T-cell (primary cell): ENCODE data around the gene SNN. TPM values are rescaled to one million over a fixed set of nuclear protein-coding genes. Genes with fewer than 3 reads are reported as not detected.

Experiments used
- ATAC-seq, 4 experiments: fragments of 200-7000 bp in 3 of 4; fragments of 150-1000 bp in 1 of 4; cut with Tn5 transposase; replicated peaks in 1 of 4; 1 replicate in 3 of 4; 2 replicates in 1 of 4; pipeline ENCODE4 v1.10.0; 2021; ENCODE audit warnings: moderate library complexity in 3 of 4, mild to moderate bottlenecking in 2 of 4, moderate number of reproducible peaks in 1 of 4
- CTCF ChIA-PET, 2 donors: fragments of 300-600 bp; sonication (Branson Sonifier 250); formaldehyde crosslinking; loops; one replicate each; lab custom pipeline; 2022; ENCODE audit warnings: antibody characterized with exemption in 2 of 2; lab: Charles Lee
- POLR2A ChIA-PET, 2 donors: fragments of 300-600 bp; sonication (Branson Sonifier 250); formaldehyde crosslinking; loops; one replicate each; lab custom pipeline; 2022; ENCODE audit warnings: antibody characterized with exemption in 2 of 2; lab: Charles Lee
- DNase-seq, 35 experiments: peaks; one replicate each; pipeline versions ENCODE4 v3.0.0 to v3.0.0-alpha.2; 2013 to 2023
- H3K27ac ChIP-seq: one replicate; pipeline ENCODE4 v1.5.1; 2013; ENCODE audit warnings: low read length
- H3K27me3 ChIP-seq, 2 experiments: replicated peaks in 1 of 2; 1 replicate in 1 of 2; 2 replicates in 1 of 2; pipeline versions ENCODE4 v1.6.1 to v1.7.0; 2013; ENCODE audit warnings: low read length in 1 of 2, mixed read lengths in 1 of 2; ENCODE audit not compliant: control insufficient read depth in 2 of 2, insufficient read depth in 2 of 2; ENCODE audit errors: extremely low read depth in 1 of 2
- H3K36me3 ChIP-seq, 2 donors: 1 replicate in 1 of 2; 2 replicates in 1 of 2; pipeline versions ENCODE4 v1.6.1 to v1.7.0; 2013; ENCODE audit warnings: low read length in 1 of 2; ENCODE audit not compliant: control insufficient read depth in 2 of 2, insufficient read depth in 1 of 2; ENCODE audit errors: extremely low read depth in 1 of 2
- H3K4me1 ChIP-seq, 2 experiments: 1 replicate in 1 of 2; 2 replicates in 1 of 2; pipeline versions ENCODE4 v1.6.1 to v1.7.0; 2013; ENCODE audit warnings: low read length in 2 of 2, mixed read lengths in 1 of 2; ENCODE audit not compliant: insufficient read depth in 2 of 2, control insufficient read depth in 1 of 2; ENCODE audit errors: extremely low read depth in 1 of 2
- H3K4me3 ChIP-seq, 2 donors: 1 replicate in 1 of 2; 2 replicates in 1 of 2; pipeline versions ENCODE4 v1.5.1 to v1.7.0; 2013; ENCODE audit warnings: mild to moderate bottlenecking in 2 of 2, low read length in 1 of 2, moderate library complexity in 1 of 2; ENCODE audit not compliant: control insufficient read depth in 1 of 2; ENCODE audit errors: extremely low read depth in 1 of 2
- H3K9me3 ChIP-seq: 2 replicates; pipeline ENCODE4 v1.7.0; 2013
- H3K27ac Mint-ChIP-seq, 2 donors: one replicate each; pipeline ENCODE4 v1.8.0; 2020 to 2021; ENCODE audit warnings: mild to moderate bottlenecking in 2 of 2, mixed read lengths in 2 of 2
- H3K27me3 Mint-ChIP-seq, 2 donors: one replicate each; pipeline ENCODE4 v1.8.0; 2021 to 2022; ENCODE audit warnings: mixed read lengths in 2 of 2
- H3K36me3 Mint-ChIP-seq: one replicate; pipeline ENCODE4 v1.8.0; 2021; ENCODE audit warnings: mixed read lengths
- H3K4me1 Mint-ChIP-seq, 3 donors: one replicate each; pipeline ENCODE4 v1.8.0; 2020 to 2022; ENCODE audit warnings: mixed read lengths in 3 of 3, mild to moderate bottlenecking in 1 of 3
- H3K4me3 Mint-ChIP-seq, 3 donors: one replicate each; pipeline ENCODE4 v1.8.0; 2020 to 2022; ENCODE audit warnings: mild to moderate bottlenecking in 3 of 3, mixed read lengths in 3 of 3, moderate library complexity in 3 of 3
- H3K9me3 Mint-ChIP-seq, 3 donors: one replicate each; pipeline ENCODE4 v1.8.0; 2020 to 2022; ENCODE audit warnings: mixed read lengths in 3 of 3
- WGBS: methylation state at CpG from one replicate; pipeline ENCODE4 v1.1.5; 2013; ENCODE audit warnings: missing lambda C conversion rate; ENCODE audit not compliant: insufficient coverage; 5-methylcytosine and 5-hydroxymethylcytosine counted together
- total RNA-seq, 35 experiments: library from RNA in 6 of 35; stranded (reverse) in 6 of 35; fragments of 120-200 nt in 1 of 35; gene quantifications; one replicate each; pipeline versions ENCODE4 v1.2.1 to v1.2.4 and lab custom pipeline; 2013 to 2026

Gene SNN
- total RNA-seq, 5 donors from 2014 or later (not counting 1 experiment from before 2014, with no cell fraction given): 17.4 to 56.2 (median 22.7) TPM

GRCh38 chr16:11691771-11692170 lies 23.5 kb downstream of the SNN start:
- H3K4me1 ChIP-seq: peaks cover 6 to 7% of the 10 kb centered on the region in 2 experiments
- Mint-ChIP-seq H3K27me3 (no peaks in the 10 kb centered on the region), H3K9me3 (no peaks in the 10 kb centered on the region), H3K4me3 (no peak overlapping the region), H3K4me1 (peaks cover 26 to 46% (median 31%) of the 10 kb centered on the region in 3 donors), H3K36me3 (peaks cover 62% of the 10 kb centered on the region), H3K27ac (no peak overlapping the region)
- ChIA-PET CTCF (interaction anchor here (0.6 to 1.4 kb wide), 3 partner anchors 13 to 138 kb away, joined by 3 to 9 read pairs (median 3); no protein-coding TSS in a partner anchor), POLR2A (interaction anchor here in 1 of 2 donors (0.7 kb wide), 1 partner anchor 12 kb away, joined by 3 read pairs; no protein-coding TSS in a partner anchor)
- 100% methylated on average over 10 of the region's 15 CpGs for WGBS
- no peak overlapping the region for H3K4me3 ChIP-seq
- ATAC-seq: no peak
- no peak overlapping the region for H3K27ac ChIP-seq
- H3K27me3 ChIP-seq: no peaks in the 10 kb centered on the region
- no peak for DNase-seq
- H3K36me3 ChIP-seq: peaks cover 13 to 64% of the 10 kb centered on the region in 2 donors
- no peaks in the 10 kb centered on the region for H3K9me3 ChIP-seq

- Histone ChIP-seq H3K4me1 (peaks cover 7 to 9% of the 10 kb centered on the region in 2 experiments), H3K36me3 (peaks cover 13 to 64% of the 10 kb centered on the region in 2 donors)
These were observed 23.9 kb downstream of the SNN start for GRCh38 chr16:11692171-11692570.

GRCh38 chr16:11692651-11693050 lies 24.4 kb downstream of the SNN start:
- 90% methylated on average over 4 of the region's 6 CpGs for WGBS
- H3K27me3 Mint-ChIP-seq: no peaks in the 10 kb centered on the region
- H3K9me3 Mint-ChIP-seq: no peaks in the 10 kb centered on the region
- H3K36me3 Mint-ChIP-seq: peaks cover 60% of the 10 kb centered on the region
- Histone ChIP-seq H3K27me3 (no peaks in the 10 kb centered on the region), H3K36me3 (peaks cover 18 to 64% of the 10 kb centered on the region in 2 donors), H3K27ac (no peak overlapping the region), H3K4me3 (no peak overlapping the region), H3K4me1 (peaks cover 7 to 14% of the 10 kb centered on the region in 2 experiments), H3K9me3 (no peaks in the 10 kb centered on the region)
- POLR2A ChIA-PET: interaction anchor here in 1 of 2 donors (0.6 kb wide), 1 partner anchor 314 kb away, joined by 3 read pairs; no protein-coding TSS in a partner anchor
- CTCF ChIA-PET: no interaction called here
- peak overlapping the region in 1 of 2 donors; percentile 31 for H3K27ac Mint-ChIP-seq
- ATAC-seq: no peak
- peaks cover 28 to 48% (median 29%) of the 10 kb centered on the region in 3 donors for H3K4me1 Mint-ChIP-seq
- no peak overlapping the region for H3K4me3 Mint-ChIP-seq
- no peak for DNase-seq

More at GRCh38 chr16:11692171-11692570, 23.9 kb downstream of the SNN start:
- 97% methylated on average over 6 of the region's 8 CpGs for WGBS
- Mint-ChIP-seq H3K9me3 (no peaks in the 10 kb centered on the region), H3K36me3 (peaks cover 63% of the 10 kb centered on the region), H3K4me3 (no peak overlapping the region), H3K27me3 (no peaks in the 10 kb centered on the region), H3K4me1 (peaks cover 28 to 49% (median 31%) of the 10 kb centered on the region in 3 donors), H3K27ac (no peak overlapping the region)
- ATAC-seq (no peak), DNase-seq (no peak)
- no peak overlapping the region for H3K4me3 ChIP-seq
- no peaks in the 10 kb centered on the region for H3K9me3 ChIP-seq
- H3K27ac ChIP-seq: no peak overlapping the region
- CTCF ChIA-PET: no interaction called here
- H3K27me3 ChIP-seq: no peaks in the 10 kb centered on the region
- POLR2A ChIA-PET: no interaction called here

- H3K4me1 Mint-ChIP-seq: peaks cover 31 to 46% (median 31%) of the 10 kb centered on the region in 3 donors
- ATAC-seq (no peak), DNase-seq (no peak)
- Histone ChIP-seq H3K36me3 (peaks cover 19 to 73% of the 10 kb centered on the region in 2 donors), H3K27me3 (no peaks in the 10 kb centered on the region), H3K4me3 (no peak overlapping the region), H3K27ac (no peak overlapping the region), H3K4me1 (peaks cover 0 to 29% of the 10 kb centered on the region in 2 experiments), H3K9me3 (no peaks in the 10 kb centered on the region)
- no peak overlapping the region for H3K4me3 Mint-ChIP-seq
- H3K27me3 Mint-ChIP-seq: no peaks in the 10 kb centered on the region
- ChIA-PET POLR2A (no interaction called here), CTCF (interaction anchor here in 1 of 2 donors (0.5 kb wide), 1 partner anchor 133 kb away, joined by 3 read pairs; no protein-coding TSS in a partner anchor)
- peak overlapping the region; percentile 12 to 74 for H3K27ac Mint-ChIP-seq
- 94% methylated on average over 5 of the region's 12 CpGs for WGBS
- H3K36me3 Mint-ChIP-seq: peaks cover 66% of the 10 kb centered on the region
- H3K9me3 Mint-ChIP-seq: no peaks in the 10 kb centered on the region
These were observed 28.2 kb downstream of the SNN start for GRCh38 chr16:11696266-11697012.

DNA sequence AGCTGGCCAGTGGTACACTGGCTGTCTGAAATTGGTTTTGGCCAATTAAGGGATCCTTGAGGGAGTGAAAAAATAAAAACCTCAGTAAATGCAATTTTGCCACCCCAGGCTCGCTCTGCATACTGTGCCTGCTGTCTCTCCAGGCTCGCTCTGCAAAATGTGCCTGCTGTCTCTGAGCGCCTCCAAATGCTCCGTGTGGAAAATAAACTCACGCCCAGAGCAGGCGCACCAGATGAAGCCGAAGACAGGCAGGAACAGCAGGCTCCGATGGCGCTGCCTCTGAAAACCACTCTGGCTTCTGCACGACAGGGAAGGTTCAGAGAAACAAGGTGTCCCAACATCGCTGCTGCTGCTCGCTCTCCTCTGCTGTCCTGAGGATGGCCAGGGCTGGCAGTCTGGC lies 29.1 kb downstream of the SNN start:
- H3K27ac ChIP-seq: no peak overlapping the region
- ATAC-seq: no peak
- ChIA-PET POLR2A (no interaction called here), CTCF (no interaction called here)
- peaks cover 33 to 50% (median 35%) of the 10 kb centered on the region in 3 donors for H3K4me1 Mint-ChIP-seq
- no peak for DNase-seq
- peaks cover 60% of the 10 kb centered on the region for H3K36me3 Mint-ChIP-seq
- H3K36me3 ChIP-seq: peaks cover 18 to 65% of the 10 kb centered on the region in 2 donors
- H3K4me3 Mint-ChIP-seq: no peak overlapping the region
- peak overlapping the region; percentile 12 to 55 for H3K27ac Mint-ChIP-seq
- no peaks in the 10 kb centered on the region for H3K27me3 ChIP-seq
- WGBS: 97% methylated on average over 12 of the region's 12 CpGs
- no peaks in the 10 kb centered on the region for H3K9me3 Mint-ChIP-seq
- no peaks in the 10 kb centered on the region for H3K9me3 ChIP-seq
- no peaks in the 10 kb centered on the region for H3K27me3 Mint-ChIP-seq
- H3K4me3 ChIP-seq: no peak overlapping the region
- peaks cover 0 to 29% of the 10 kb centered on the region in 2 experiments for H3K4me1 ChIP-seq

GRCh38 chr16:11698271-11698689 lies 30.0 kb downstream of the SNN start:
- H3K27me3 Mint-ChIP-seq: no peaks in the 10 kb centered on the region
- Histone ChIP-seq H3K4me3 (no peak overlapping the region), H3K27me3 (no peaks in the 10 kb centered on the region), H3K36me3 (peaks cover 18 to 61% of the 10 kb centered on the region in 2 donors), H3K4me1 (peaks cover 0 to 29% of the 10 kb centered on the region in 2 experiments), H3K27ac (no peak overlapping the region), H3K9me3 (no peaks in the 10 kb centered on the region)
- peak overlapping the region; percentile 66 to 73 for H3K27ac Mint-ChIP-seq
- WGBS: 60% methylated on average over 1 of the region's 7 CpGs
- no peaks in the 10 kb centered on the region for H3K9me3 Mint-ChIP-seq
- ATAC-seq (peak; percentile 52 to 57 (median 54)), DNase-seq (peak in 2 of 35 experiments; percentile 19 to 59)
- ChIA-PET POLR2A (interaction anchor here in 1 of 2 donors (0.6 kb wide), 1 partner anchor 122 kb away, joined by 5 read pairs; no protein-coding TSS in a partner anchor), CTCF (no interaction called here)
- peaks cover 33 to 47% (median 40%) of the 10 kb centered on the region in 3 donors for H3K4me1 Mint-ChIP-seq
- H3K4me3 Mint-ChIP-seq: peak overlapping the region in 1 of 3 donors; percentile 10
- H3K36me3 Mint-ChIP-seq: peaks cover 58% of the 10 kb centered on the region
